ENCODE results near the gene MCFD2.

MCFD2 gene

DNA sequence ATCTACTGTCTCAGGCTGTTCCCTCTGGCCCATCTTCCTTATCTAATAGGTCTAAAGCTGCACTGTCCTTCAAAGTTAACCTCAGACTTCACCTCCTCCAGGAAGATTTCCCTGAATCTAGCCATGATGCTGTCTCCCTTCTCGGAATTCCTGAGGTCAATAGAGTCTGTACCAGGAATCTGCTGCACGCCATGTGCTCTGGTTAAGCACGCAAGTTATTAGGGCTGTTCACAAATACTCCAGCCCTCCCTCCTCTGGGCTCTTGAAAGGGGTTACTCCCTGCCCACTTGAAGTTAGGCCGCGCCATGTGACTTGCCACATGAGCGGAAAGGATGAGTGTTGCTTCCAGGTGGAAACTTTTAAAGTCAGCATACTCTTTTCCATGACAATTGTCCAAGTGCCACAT, 43.6 kb downstream of the MCFD2 start:
- DNase-seq, result no peak

DNA sequence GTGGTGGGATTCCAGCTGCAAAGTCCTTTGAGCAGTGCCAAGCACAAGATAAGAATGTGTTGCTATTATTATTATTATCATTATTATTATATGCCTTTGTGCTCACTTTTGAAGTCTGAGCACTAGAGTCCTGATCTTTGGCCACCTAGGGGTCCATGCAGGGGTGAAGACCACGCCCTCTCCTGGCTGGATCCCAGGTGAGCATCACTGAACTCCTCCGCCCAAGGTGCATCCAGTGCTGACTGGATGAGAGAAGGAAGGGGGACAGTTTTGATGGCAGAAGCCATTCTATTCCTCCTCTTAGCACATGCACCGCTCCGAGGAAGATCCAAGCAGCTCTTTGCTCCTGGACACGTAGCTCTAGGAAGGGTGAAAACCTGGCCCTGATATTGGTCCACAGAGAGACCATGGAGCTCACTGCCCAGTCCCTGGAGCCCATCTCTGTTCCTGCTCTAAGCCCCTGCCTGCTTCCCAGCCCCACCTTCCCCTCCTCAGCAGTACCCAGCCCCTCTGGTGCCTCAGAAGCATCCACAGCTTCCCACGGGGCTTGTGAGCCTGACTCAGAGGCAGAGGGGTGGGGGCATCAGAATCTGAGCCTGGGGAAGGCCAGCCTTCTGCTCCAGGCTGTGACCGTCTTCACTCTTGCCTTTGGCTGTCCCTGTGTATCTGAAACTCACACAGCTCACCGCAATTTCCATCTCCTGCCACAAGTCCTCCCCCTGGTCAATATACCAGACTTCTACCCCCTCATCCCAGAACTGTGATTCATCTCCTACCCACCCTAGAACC, 45.4 kb downstream of the MCFD2 start:
- no peak for DNase-seq

DNA sequence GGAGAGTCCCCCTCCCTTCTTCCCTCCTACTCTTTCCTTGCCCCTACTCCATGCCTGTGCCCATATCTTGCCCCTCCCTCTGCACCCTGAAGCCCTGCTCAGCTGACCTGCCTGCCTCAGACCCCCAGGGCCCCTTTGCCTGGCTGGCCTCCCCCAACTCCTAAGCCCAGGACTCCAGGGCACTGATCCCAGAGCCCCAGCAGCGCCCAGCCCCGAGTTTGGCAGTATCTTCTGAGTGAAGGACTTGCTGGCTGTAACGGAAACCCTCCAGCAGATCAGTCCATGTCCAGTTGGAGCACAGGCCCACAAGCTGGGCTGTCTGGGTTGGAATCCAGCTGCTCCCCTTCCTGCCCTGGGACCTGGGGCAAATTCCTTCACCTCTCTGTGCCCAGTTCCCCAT, 46.0 kb downstream of the MCFD2 start:
- DNase-seq, result no peak

DNA sequence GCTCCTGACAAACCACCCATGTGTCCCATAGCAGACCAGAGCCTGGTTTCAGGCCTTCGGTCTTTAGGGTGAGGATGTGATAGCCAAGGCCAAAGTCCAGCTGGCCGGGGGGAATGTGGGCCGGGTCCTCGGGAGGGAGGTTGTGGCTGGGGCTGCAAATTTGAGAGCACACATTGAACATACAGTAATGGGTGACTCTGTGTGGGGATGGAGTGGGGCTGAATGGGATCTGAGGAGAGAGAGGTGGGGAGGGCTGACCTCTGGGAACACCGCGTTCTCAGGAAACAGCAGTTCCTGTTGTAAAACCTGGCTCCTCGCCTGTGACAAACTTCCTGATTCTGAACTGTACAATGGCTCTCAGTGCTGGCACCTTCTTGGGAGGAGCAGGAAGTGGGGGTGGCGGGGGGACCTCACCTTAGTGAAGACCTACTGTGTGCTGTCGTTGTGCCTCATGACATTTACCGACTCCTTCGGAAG, 48.8 kb downstream of the MCFD2 start:
- DNase-seq, result no peak

DNA sequence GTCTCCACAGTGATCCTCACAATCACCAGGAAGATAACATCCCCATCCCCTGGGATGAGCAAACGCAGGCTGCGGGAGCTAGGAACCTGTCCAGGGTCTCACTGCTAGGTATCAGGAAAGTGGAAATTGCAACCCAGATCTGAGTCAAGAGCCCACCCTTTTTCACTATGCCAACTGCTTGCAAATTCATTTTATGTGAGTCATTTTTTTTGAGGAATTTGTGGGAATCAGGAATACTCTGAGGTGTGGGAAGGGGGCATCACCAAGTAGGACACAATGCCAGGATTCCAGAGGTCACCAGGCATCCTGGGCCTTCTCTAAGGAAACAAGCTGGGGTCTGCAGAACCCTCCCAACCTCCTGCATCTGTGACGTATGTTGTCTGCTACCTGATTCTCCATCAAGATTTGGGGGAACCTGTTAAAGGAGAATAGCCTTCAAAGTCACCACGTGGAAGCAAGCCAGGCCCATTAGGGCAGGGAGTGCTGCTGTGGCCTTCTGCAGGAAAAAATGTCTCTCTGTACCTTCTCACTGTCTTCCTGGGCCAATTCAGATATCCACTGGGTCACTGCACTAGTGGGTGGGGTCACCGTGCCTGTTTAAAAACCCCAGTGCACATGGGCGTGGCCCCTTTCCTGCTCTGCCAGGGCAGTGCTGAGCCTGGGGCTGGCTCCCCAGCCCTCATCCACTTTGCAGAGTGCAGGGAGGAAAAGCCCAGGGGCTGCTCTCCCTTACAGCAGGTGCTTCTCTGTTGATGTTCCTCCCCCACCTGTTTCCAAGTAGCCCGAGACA, 50.2 kb downstream of the MCFD2 start:
- no peak for DNase-seq

DNA sequence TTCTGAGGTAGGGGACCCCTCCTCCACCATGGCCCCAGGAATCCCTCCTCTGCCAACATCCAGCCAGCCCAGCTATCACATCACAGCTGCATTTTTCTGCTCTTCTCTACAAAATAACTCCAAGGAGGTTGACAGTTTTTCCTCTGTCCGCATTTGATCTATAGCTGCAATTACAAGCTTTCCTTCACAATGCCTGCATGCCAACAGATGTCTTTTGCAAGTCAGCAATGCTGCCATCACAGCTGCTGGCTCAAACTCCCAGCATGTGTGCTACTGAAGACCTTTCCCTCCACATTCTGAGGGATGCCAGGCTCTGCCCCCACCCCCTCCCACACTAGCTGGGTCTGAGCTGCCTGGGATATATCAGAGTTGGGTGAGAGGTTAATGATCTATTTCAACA, 51.7 kb downstream of the MCFD2 start:
- no peak for DNase-seq

DNA sequence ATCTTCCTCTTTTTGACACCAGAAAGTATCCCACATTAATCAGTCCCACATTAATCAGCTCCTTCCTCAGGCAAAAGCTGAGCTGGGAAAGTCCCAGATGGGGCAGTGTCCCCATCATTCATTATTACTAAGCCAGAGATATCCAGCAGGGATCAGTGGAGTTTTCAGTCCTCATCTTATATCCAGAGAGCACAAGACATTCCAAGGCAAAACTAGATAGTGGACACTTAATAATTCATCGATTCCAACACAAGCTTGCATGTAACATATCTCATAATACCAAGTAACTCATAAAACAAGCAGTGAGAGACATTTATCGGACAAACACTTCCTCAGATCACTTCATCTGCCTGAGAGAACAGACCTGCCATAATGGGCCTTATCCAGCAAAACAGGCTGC, 53.1 kb downstream of the MCFD2 start:
- no peak for DNase-seq

DNA sequence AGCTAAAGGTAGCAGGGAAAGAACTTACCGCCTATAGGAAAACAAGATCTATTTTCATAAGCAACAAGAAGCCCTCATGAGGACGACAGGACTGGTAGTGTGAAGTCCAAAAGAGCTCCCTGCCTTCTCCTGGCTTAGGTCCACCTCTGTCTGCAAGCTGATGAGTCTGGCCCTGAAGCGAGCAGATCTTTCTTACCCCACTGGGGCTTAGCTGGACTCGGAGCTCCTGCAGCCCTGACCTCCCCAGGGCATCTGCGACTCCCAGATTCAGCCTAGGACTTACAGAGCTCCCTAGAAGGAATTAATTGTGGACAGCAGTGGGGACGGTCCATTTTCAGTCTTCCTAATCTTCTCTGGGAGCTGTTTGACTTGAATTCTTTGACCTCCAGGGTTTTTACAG, 53.7 kb downstream of the MCFD2 start:
- DNase-seq, result no peak

DNA sequence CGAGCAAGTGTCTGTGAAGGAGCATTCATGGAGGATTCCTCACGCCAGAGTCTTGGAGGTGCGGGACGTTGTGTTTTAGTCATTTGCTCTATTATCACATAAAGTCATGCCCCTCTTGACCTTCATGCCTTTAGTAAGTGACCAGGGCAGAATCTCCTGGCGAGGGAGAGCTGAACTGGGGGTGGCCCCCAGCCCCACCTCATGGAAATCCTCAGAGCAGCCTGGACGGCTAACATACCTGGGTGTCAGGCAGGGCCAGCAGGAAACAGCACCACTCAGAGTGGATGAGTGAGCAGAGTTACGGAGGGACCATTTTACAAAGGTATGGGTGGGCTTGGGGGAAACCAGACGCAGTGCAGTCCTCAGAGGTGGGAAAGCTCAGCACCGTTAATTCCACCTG, 56.1 kb downstream of the MCFD2 start:
- DNase-seq, result no peak

DNA sequence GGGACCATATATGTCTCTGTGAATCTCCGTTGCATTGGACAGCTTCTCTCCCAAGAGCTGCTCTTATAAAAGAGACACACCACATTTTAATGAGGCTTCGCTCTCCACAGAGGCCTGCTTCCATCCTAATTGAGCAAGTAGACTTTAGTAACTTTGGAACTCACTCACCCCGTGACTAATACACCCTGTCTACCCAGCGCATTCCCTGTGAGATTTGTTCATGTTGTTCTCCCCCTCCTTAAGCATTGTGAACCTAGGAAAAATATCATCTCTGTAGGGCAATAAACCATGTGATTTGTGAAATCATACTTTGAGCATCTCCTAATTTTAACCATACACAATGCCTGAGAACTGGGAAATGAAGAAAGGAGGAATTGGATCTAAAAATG, 56.9 kb downstream of the MCFD2 start:
- DNase-seq, result no peak

DNA sequence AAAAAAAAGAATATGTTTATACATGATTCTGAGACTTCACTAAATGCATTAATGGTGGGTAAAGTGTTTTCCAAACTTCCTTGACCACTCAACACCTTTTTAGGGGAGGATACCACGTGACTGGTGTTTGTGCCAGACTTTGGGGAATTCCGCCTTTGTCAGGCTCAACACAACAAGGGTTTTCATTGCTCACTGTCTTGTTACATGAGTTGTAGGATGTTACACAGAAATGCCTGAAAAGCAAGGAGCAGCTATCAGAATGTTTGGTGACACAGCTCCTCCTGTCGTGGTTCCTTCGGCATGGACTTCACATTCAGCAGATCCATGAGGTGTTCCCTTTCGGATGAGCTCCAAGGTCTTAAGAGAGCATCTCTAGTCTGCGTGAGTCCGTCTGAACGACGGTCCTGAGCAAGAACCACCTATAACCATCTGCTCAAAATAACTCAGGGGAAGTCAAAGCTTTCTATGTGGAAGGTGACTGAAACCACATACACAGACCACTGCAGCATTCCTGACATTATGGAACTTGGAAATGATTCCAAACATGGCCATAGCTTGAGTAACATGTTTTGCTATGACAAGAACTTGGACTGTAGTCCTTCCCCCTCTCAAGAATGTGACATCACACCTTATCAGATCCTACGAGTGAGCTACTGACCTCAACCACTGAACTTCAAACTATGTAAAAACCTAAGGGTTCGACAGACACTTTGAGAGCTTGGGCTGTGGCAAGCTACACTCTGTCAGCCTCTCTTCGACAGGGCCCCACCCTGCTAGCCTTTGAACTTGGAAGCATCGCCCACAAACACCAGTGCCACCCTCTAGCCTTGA, 57.5 kb downstream of the MCFD2 start:
- DNase-seq, result no peak

DNA sequence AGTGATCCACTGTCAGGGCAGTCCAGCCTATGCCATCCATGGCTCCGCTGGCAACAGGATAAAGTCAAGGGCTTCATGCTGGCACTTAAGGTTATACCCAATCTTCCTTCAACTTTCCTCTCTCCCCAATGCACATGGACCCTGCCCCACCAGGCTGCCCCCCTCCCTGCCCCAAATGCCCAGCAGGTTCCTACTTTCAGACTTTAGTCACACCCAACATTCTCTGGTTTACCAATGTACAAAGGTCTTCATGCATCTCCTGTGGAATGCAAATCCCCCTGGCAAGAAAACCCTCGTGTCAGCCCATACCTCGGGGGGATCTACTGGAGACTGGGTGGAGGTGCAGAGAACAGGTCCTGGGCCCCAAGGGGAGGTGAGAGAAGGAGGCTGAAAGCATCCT, 59.3 kb downstream of the MCFD2 start:
- no peak for DNase-seq

DNA sequence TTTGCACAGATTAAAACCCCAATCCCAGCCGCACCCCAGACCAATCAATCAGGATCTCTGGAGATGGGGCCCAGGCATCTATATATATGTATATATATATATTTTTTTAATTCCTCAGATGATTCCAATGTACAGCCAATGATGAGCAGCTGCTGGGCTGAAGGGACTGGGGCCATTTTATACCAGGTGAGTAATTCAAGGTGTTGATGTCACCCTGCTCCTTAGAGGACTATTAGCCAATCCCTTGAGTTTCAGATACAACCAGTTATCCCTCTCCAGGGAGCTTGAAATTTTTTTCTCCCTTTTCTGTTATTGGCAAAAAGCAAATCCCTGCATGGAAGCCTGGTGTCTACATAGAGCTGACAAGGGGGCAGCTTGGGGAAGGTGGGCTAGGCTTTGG, 59.8 kb downstream of the MCFD2 start:
- no peak for DNase-seq

DNA sequence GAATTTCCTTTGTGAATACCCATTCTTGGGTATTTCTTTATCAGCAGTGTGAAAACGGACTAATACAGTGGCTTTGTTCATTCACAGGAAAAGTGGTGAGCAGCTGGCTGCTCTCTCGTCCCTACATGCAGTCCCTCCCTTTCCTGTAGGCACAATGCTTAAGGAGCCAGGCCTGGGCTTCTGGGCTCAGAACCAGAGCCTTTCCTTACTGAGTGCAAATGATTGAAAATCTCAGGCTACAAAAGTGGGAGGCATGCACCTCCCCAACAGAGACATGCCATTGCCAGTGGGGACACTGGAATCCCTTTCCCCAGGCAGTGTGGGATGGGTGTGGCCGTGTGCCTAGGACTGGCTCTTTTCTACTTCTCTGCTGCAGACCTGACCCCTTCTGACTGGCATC, 61.3 kb downstream of the MCFD2 start:
- DNase-seq, result no peak

DNA sequence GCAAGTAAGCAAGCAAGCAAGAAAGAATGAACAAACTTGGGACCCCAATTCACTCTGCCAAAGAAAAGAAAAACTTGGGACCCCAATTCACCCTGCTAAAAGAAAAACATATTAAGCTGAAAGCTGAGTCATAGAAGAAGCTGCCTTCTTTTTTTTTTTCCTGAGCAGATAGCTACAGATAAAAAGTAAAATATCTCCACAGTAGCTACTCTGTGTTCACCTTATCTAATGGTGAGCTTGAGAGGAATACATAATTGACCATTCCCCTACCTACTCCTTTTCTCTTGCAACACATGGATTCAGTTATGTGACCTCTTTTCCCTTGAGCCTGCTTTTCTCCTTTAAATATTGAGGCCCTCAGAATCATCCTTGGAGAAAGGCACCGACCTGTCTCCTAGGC, 63.0 kb downstream of the MCFD2 start:
- no peak for DNase-seq

DNA sequence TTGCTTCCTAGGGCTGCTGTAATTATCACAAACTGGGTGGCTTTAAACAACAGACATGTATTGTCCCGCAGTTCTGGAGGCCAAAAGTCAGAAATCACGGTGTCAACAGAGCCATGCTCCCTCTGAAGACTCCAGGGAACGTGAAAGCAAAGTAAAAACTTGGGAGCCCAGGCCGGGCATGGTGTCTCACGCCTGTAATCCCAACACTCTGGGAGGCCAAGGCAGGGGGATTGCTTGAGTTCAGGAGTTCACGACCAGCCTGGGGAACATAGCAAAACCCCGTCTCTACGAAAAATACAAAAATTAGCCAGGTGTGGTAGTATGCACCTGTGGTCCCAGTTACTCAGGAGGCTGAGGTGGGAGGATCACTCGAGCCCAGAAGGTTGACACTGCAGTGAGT, 63.5 kb downstream of the MCFD2 start:
- no peak for DNase-seq
